Measurements from ENCODE around the gene PRSS22. TPM values are rescaled to one million over a fixed set of nuclear protein-coding genes. Genes with fewer than 3 reads are reported as not detected.
A peak's percentile ranks its signal among the peaks of the same experiment; 100 is the strongest.

Gene PRSS22
- total RNA-seq, 1 donor from 2014 or later = not detected

GRCh38 chr16:2881783-2882649 lies 24.0 kb upstream of the PRSS22 start:
- DNase-seq (ENCODE audit: extremely low spot score, unreplicated experiment) = no peak
- no peaks in the 10 kb centered on the region for H3K27me3 Mint-ChIP-seq (ENCODE audit: unreplicated experiment)

GRCh38 chr16:2879854-2880508 lies 22.0 kb upstream of the PRSS22 start:
- no peaks in the 10 kb centered on the region for H3K36me3 Mint-ChIP-seq (ENCODE audit: unreplicated experiment)
- no peak overlapping the region for H3K4me3 Mint-ChIP-seq (ENCODE audit: unreplicated experiment)
- DNase-seq (ENCODE audit: extremely low spot score, unreplicated experiment) = no peak
- peaks cover 14% of the 10 kb centered on the region for H3K4me1 Mint-ChIP-seq (ENCODE audit: unreplicated experiment)
- no peaks in the 10 kb centered on the region for H3K27me3 Mint-ChIP-seq (ENCODE audit: unreplicated experiment)
- H3K27ac Mint-ChIP-seq (ENCODE audit: unreplicated experiment) = no peak overlapping the region
- no peak for TF ChIP-seq CTCF (IDR thresholded peaks at IDR 0.05)
- no peaks in the 10 kb centered on the region for H3K9me3 Mint-ChIP-seq (ENCODE audit: unreplicated experiment)

More at GRCh38 chr16:2881783-2882649, 24.0 kb upstream of the PRSS22 start:
- Mint-ChIP-seq H3K4me3 (ENCODE audit: unreplicated experiment) (peak overlapping the region; percentile 87), H3K4me1 (ENCODE audit: unreplicated experiment) (peaks cover 15% of the 10 kb centered on the region), H3K36me3 (ENCODE audit: unreplicated experiment) (no peaks in the 10 kb centered on the region), H3K27ac (ENCODE audit: unreplicated experiment) (peak overlapping the region; percentile 98), H3K9me3 (ENCODE audit: unreplicated experiment) (no peaks in the 10 kb centered on the region)
- TF ChIP-seq CTCF (IDR thresholded peaks at IDR 0.05) = no peak

GRCh38 chr16:2874912-2875362 lies 17.0 kb upstream of the PRSS22 start:
- peak; percentile 90 for DNase-seq (ENCODE audit: extremely low spot score, unreplicated experiment)
- peaks cover 11% of the 10 kb centered on the region for H3K27me3 Mint-ChIP-seq (ENCODE audit: unreplicated experiment)
- H3K27ac Mint-ChIP-seq (ENCODE audit: unreplicated experiment) = no peak overlapping the region
- peaks cover 4% of the 10 kb centered on the region for H3K4me1 Mint-ChIP-seq (ENCODE audit: unreplicated experiment)
- H3K9me3 Mint-ChIP-seq (ENCODE audit: unreplicated experiment) = no peaks in the 10 kb centered on the region
- no peak overlapping the region for H3K4me3 Mint-ChIP-seq (ENCODE audit: unreplicated experiment)
- peak; percentile 95 for TF ChIP-seq CTCF (IDR thresholded peaks at IDR 0.05)
- no peaks in the 10 kb centered on the region for H3K36me3 Mint-ChIP-seq (ENCODE audit: unreplicated experiment)

- H3K27me3 Mint-ChIP-seq (ENCODE audit: unreplicated experiment) = peaks cover 17% of the 10 kb centered on the region
- H3K27ac Mint-ChIP-seq (ENCODE audit: unreplicated experiment) = no peak overlapping the region
- H3K36me3 Mint-ChIP-seq (ENCODE audit: unreplicated experiment) = no peaks in the 10 kb centered on the region
- H3K4me3 Mint-ChIP-seq (ENCODE audit: unreplicated experiment) = no peak overlapping the region
- DNase-seq (ENCODE audit: extremely low spot score, unreplicated experiment) = no peak
- TF ChIP-seq CTCF (IDR thresholded peaks at IDR 0.05) = no peak
- peaks cover 4% of the 10 kb centered on the region for H3K4me1 Mint-ChIP-seq (ENCODE audit: unreplicated experiment)
- no peaks in the 10 kb centered on the region for H3K9me3 Mint-ChIP-seq (ENCODE audit: unreplicated experiment)
These were observed 16.3 kb upstream of the PRSS22 start for GRCh38 chr16:2874032-2874911.

Data from osteocyte (in vitro differentiated cells).